HepG2 (cell line): ENCODE data around the gene HAGH. TPM values are rescaled to one million over a fixed set of nuclear protein-coding genes. Genes with fewer than 3 reads are reported as not detected.

ENCODE experiments used
- ATAC-seq: fragments of 200-7000 bp; cut with Tn5 transposase; 3 replicates; pipeline ENCODE4 v1.9.1; 2020; ENCODE audit warnings: mild to moderate bottlenecking, moderate library complexity
- BruUV-seq: library from RNA; stranded (reverse); fragments of 400-500 nt; replicated peaks from 2 replicates; lab custom pipeline; 2021; lab: Mats Ljungman, UMichigan
- CTCF ChIA-PET: fragments of 300-600 bp; formaldehyde crosslinking; extraction: SDS; loops from one replicate; lab custom pipeline; 2021; ENCODE audit warnings: low total read pairs, inconsistent platforms, low intra/inter-chr PET ratio; lab: Yijun Ruan, JAX
- POLR2A ChIA-PET: fragments of 350-600 bp; sonication (Branson Sonifier 250); formaldehyde crosslinking; loops from one replicate; lab custom pipeline; 2020; ENCODE audit warnings: antibody characterized with exemption, inconsistent platforms; lab: Yijun Ruan, JAX
- DNase-seq: peaks from one replicate; pipeline ENCODE4 v3.0.0-alpha.2; 2015; ENCODE audit warnings: low spot score
- FAIRE-seq: peaks from 3 replicates; lab custom pipeline; 2011; peaks lifted over from hg19 to GRCh38; lab: Jason Lieb, UNC
- H2AFZ ChIP-seq: one replicate; pipeline ENCODE4 v1.6.1; 2011; ENCODE audit warnings: low read length, inconsistent platforms
- H3K27ac ChIP-seq: fragments of 300-600 bp; 3 replicates; pipeline ENCODE4 v1.8.0; 2011; ENCODE audit warnings: mixed run types, mild to moderate bottlenecking, mixed read lengths, low read length, inconsistent platforms; ENCODE audit not compliant: insufficient read depth; ENCODE audit errors: extremely low read length
- H3K27me3 ChIP-seq, 2 experiments: fragments of 200-600 bp in 1 of 2; 2 replicates in 1 of 2; 3 replicates in 1 of 2; pipeline versions ENCODE4 v1.6.0 to v1.8.0; 2011; ENCODE audit warnings: low read length in 2 of 2, mild to moderate bottlenecking in 2 of 2, moderate library complexity in 2 of 2, inconsistent platforms in 1 of 2; ENCODE audit not compliant: insufficient read depth in 2 of 2, control insufficient read depth in 1 of 2
- H3K36me3 ChIP-seq, 2 experiments: fragments of 200-600 bp in 1 of 2; replicated peaks in 1 of 2; 2 replicates in 1 of 2; 3 replicates in 1 of 2; pipeline versions ENCODE4 v1.5.1 to v1.8.0; 2011; ENCODE audit warnings: low read length in 2 of 2, inconsistent platforms in 1 of 2; ENCODE audit not compliant: insufficient read depth in 2 of 2, control insufficient read depth in 1 of 2
- H3K4me1 ChIP-seq: 2 replicates; pipeline ENCODE4 v1.5.1; 2012; ENCODE audit warnings: low read length, inconsistent platforms; ENCODE audit not compliant: insufficient read depth
- H3K4me2 ChIP-seq: 2 replicates; pipeline ENCODE4 v1.6.0; 2011; ENCODE audit warnings: low read depth, low read length, inconsistent platforms
- H3K4me3 ChIP-seq, 3 experiments: fragments of 200-600 bp in 1 of 3; sonication (generic), shearing (Covaris generic) in 1 of 3; replicated peaks in 1 of 3; 2 replicates each; pipeline ENCODE4 v1.5.1; 2011 to 2016; ENCODE audit warnings: low read length in 3 of 3, inconsistent platforms in 2 of 3, low read depth in 2 of 3, mild to moderate bottlenecking in 2 of 3, control low read depth in 1 of 3, mixed read lengths in 1 of 3; ENCODE audit not compliant: insufficient read depth in 1 of 3
- H3K79me2 ChIP-seq: one replicate; pipeline ENCODE4 v1.6.1; 2011; ENCODE audit warnings: low read length, inconsistent platforms; ENCODE audit not compliant: insufficient read depth
- H3K9ac ChIP-seq: 2 replicates; pipeline ENCODE4 v1.6.0; 2011; ENCODE audit warnings: mild to moderate bottlenecking, low read depth, low read length, inconsistent platforms; ENCODE audit not compliant: insufficient read depth
- H3K9me3 ChIP-seq: 2 replicates; pipeline ENCODE4 v1.5.1; 2012; ENCODE audit warnings: mild to moderate bottlenecking, low read length
- H4K20me1 ChIP-seq: 2 replicates; pipeline ENCODE4 v1.6.0; 2011; ENCODE audit warnings: inconsistent platforms, mild to moderate bottlenecking, low read length, moderate library complexity; ENCODE audit not compliant: insufficient read depth
- AGO2 ChIP-seq: fragments of 200-400 bp; formaldehyde crosslinking; optimal IDR thresholded peaks from 2 replicates; pipeline ENCODE3; 2017; ENCODE audit warnings: mild to moderate bottlenecking, low read depth, low read length, moderate library complexity
- FOXC1 ChIP-seq: sonication (generic); formaldehyde crosslinking; IDR thresholded peaks from 2 replicates; pipeline ENCODE4 v1.8.0; 2022; ENCODE audit warnings: mild to moderate bottlenecking, missing genetic modification reagents, borderline replicate concordance
- IRF1 ChIP-seq: sonication (generic); formaldehyde crosslinking; IDR thresholded peaks from 2 replicates; pipeline ENCODE4 v1.4.0; 2020; ENCODE audit warnings: low read depth, mild to moderate bottlenecking, missing genetic modification reagents
- ISX ChIP-seq: sonication (generic); formaldehyde crosslinking; conservative IDR thresholded peaks from 2 replicates; pipeline ENCODE4 v1.5.0; 2020; ENCODE audit warnings: missing genetic modification reagents
- MXD4 ChIP-seq: IDR thresholded peaks from 2 replicates; pipeline ENCODE4 v1.6.1; 2016; ENCODE audit warnings: mild to moderate bottlenecking, missing biosample characterization, missing genetic modification reagents
- PHF5A ChIP-seq: IDR thresholded peaks from one replicate; pipeline ENCODE4 v1.6.1; 2018; ENCODE audit warnings: low read depth, missing genetic modification reagents; ENCODE audit not compliant: unreplicated experiment
- SOX5 ChIP-seq: IDR thresholded peaks from 2 replicates; pipeline ENCODE4 v1.6.1; 2016; ENCODE audit warnings: borderline replicate concordance
- TSC22D2 ChIP-seq: sonication (generic); formaldehyde crosslinking; IDR thresholded peaks from 2 replicates; pipeline ENCODE4 v1.5.1; 2020; ENCODE audit warnings: missing genetic modification reagents, mild to moderate bottlenecking, borderline replicate concordance
- UBTF ChIP-seq: sonication (generic); formaldehyde crosslinking; IDR thresholded peaks from 2 replicates; pipeline ENCODE4 v1.4.0; 2020; ENCODE audit warnings: mild to moderate bottlenecking, missing genetic modification reagents
- ZFP36L1 ChIP-seq: sonication (generic); formaldehyde crosslinking; IDR thresholded peaks from 2 replicates; pipeline ENCODE4 v1.8.0; 2022; ENCODE audit warnings: mild to moderate bottlenecking, missing genetic modification reagents, moderate library complexity
- ZKSCAN1 ChIP-seq: fragments of 150-350 bp; IDR thresholded peaks from 2 replicates; pipeline ENCODE4 v1.6.1; 2014; ENCODE audit warnings: low read length
- ZNF160 ChIP-seq: sonication (generic); formaldehyde crosslinking; IDR thresholded peaks from 2 replicates; pipeline ENCODE4 v1.8.0; 2022; ENCODE audit warnings: mild to moderate bottlenecking, inconsistent platforms, missing genetic modification reagents
- ZNF335 ChIP-seq: sonication (generic); formaldehyde crosslinking; IDR thresholded peaks from 2 replicates; pipeline ENCODE4 v1.4.0; 2020; ENCODE audit warnings: missing genetic modification reagents
- ZNF468 ChIP-seq: sonication (generic); formaldehyde crosslinking; IDR thresholded peaks from 2 replicates; pipeline ENCODE4 v1.8.0; 2022; ENCODE audit warnings: mild to moderate bottlenecking, moderate library complexity, missing genetic modification reagents
- ZNF660 ChIP-seq: sonication (generic); formaldehyde crosslinking; IDR thresholded peaks from 2 replicates; pipeline ENCODE4 v1.5.1; 2020; ENCODE audit warnings: mild to moderate bottlenecking, low read depth, missing genetic modification reagents, borderline replicate concordance
- WGBS: methylation state at CpG from one replicate; pipeline ENCODE4 v1.1.6; 2017; ENCODE audit warnings: low lambda C conversion rate; 5-methylcytosine and 5-hydroxymethylcytosine counted together
- in situ Hi-C: cut with HindIII; loops from 2 replicates; pipeline ENCODE4 v1.10.0; 2017; ENCODE audit warnings: low pct_unique_long_range_greater_than_20kb; ENCODE audit not compliant: extremely low pct_ligation_motif_present
- intact Hi-C: fragments of 100-400 bp; cut with micrococcal nuclease; formaldehyde crosslinking; loops from one replicate; pipeline ENCODE4 v1.10.0; 2022; ENCODE audit not compliant: unreplicated experiment
- polyA plus RNA-seq, 8 experiments: library from polyadenylated mRNA; depleted of rRNA in 3 of 8; stranded (reverse) in 7 of 8; unstranded in 1 of 8; fragments of >200 nt; fragmentation: Illumina TruSeq in 4 of 8; extraction: Trizol in 4 of 8; gene quantifications; 2 replicates each; pipeline versions ENCODE4 v1.2.1 to v1.2.3, GENCODE V29; 2011 to 2016; ENCODE audit warnings: low read depth in 4 of 8, missing spikeins in 1 of 8, mixed read lengths in 1 of 8; ENCODE audit not compliant: insufficient read depth in 1 of 8
- total RNA-seq, 5 experiments: library from RNA; depleted of rRNA; stranded (reverse); fragments of >200 nt; fragmentation: Illumina TruSeq; extraction: Trizol; gene quantifications; 2 replicates each; pipeline ENCODE4 v1.2.3, GENCODE V29; 2016; ENCODE audit warnings: low read depth in 1 of 5

Gene HAGH
- total and polyA plus RNA-seq, 2 of the 13 experiments (the other 11 are each of a cell fraction or from before 2014, with no cell fraction given), result 70.4 to 95.4 TPM

GRCh38 chr16:1839554-1839953 lies 12.9 kb upstream of the HAGH start:
- no TSS peak for BruUV-seq
- in situ Hi-C loops, result no loop called here

More at GRCh38 chr16:1839554-1839953, 12.9 kb upstream of the HAGH start:
- Histone ChIP-seq H3K4me2 (no peak overlapping the region), H3K9me3 (no peaks in the 10 kb centered on the region), H3K4me3 (no peak overlapping the region), H4K20me1 (no peaks in the 10 kb centered on the region)
- 87% methylated on average over 8 of the region's 9 CpGs for WGBS
- ATAC-seq (no peak), DNase-seq (no peak)
- intact Hi-C loops, result no loop called here
- TF ChIP-seq SOX5 (CRISPR knock-in tag), result no peak
- no peak for TF ChIP-seq FOXC1 (CRISPR knock-in tag)
- no peak for TF ChIP-seq AGO2
- TF ChIP-seq TSC22D2 (CRISPR knock-in tag), result no peak
- no peak for TF ChIP-seq IRF1
- no peak for TF ChIP-seq ZNF335 (CRISPR knock-in tag)
- TF ChIP-seq MXD4 (CRISPR knock-in tag), result no peak
- no peak for TF ChIP-seq ZKSCAN1
- no peak for TF ChIP-seq ZFP36L1
- TF ChIP-seq PHF5A (CRISPR knock-in tag), result no peak
- no peak for TF ChIP-seq ISX
- TF ChIP-seq UBTF (CRISPR knock-in tag), result no peak
- no peak for TF ChIP-seq ZNF160 (CRISPR knock-in tag)
- TF ChIP-seq ZNF468 (CRISPR knock-in tag), result no peak
- no peak for TF ChIP-seq ZNF660 (CRISPR knock-in tag)
- TF ChIP-seq, all 625 proteins: peak for 0
- H3K79me2 ChIP-seq, result no peaks in the 10 kb centered on the region
- H2AFZ ChIP-seq, result no peak overlapping the region
- H3K9ac ChIP-seq, result no peak overlapping the region
- no peaks in the 10 kb centered on the region for H3K27me3 ChIP-seq
- peaks cover 9% of the 10 kb centered on the region for H3K4me1 ChIP-seq
- FAIRE-seq, result no peak
- POLR2A ChIA-PET, result interaction anchor here (0.6 kb wide), 1 partner anchor 101 kb away, joined by 4 read pairs; no protein-coding TSS in a partner anchor
- H3K36me3 ChIP-seq, result no peaks in the 10 kb centered on the region
- CTCF ChIA-PET, result no interaction called here
- no peak overlapping the region for H3K27ac ChIP-seq
